K562 (cell line): ENCODE results near the gene GRIA1. TPM values are rescaled to one million over a fixed set of nuclear protein-coding genes. Genes with fewer than 3 reads are reported as not detected.

Experiments used
- ATAC-seq: fragments of 200-7000 bp; cut with Tn5 transposase; 3 replicates; pipeline ENCODE4 v1.9.1; 2020; ENCODE audit warnings: moderate library complexity
- BruUV-seq: library from RNA; stranded (reverse); fragments of 400-500 nt; replicated peaks from 2 replicates; lab custom pipeline; 2021; lab: Mats Ljungman, UMichigan
- CTCF ChIA-PET: fragments of 300-600 bp; formaldehyde crosslinking; extraction: SDS; loops from one replicate; lab custom pipeline; 2021; ENCODE audit warnings: low intra/inter-chr PET ratio; lab: Yijun Ruan, JAX
- POLR2A ChIA-PET: fragments of 300-600, 350-650 bp; sonication (Branson Sonifier 250); formaldehyde crosslinking; extraction: SDS; loops from one replicate; lab custom pipeline; 2021; ENCODE audit warnings: antibody characterized with exemption, inconsistent platforms; lab: Yijun Ruan, JAX
- DNase-seq, 4 experiments: peaks; one replicate each; pipeline versions ENCODE4 v3.0.0 to v3.0.0-alpha.2; 2011 to 2018; ENCODE audit warnings: low spot score in 3 of 4, mixed read lengths in 3 of 4; ENCODE audit errors: extremely low read depth in 1 of 4
- FAIRE-seq: peaks from 2 replicates; lab custom pipeline; 2011; peaks lifted over from hg19 to GRCh38; lab: Jason Lieb, UNC
- H2AFZ ChIP-seq: 2 replicates; pipeline ENCODE4 v1.6.0; 2011; ENCODE audit warnings: low read depth, low read length, control low read depth, inconsistent platforms
- H3K27ac ChIP-seq: fragments of 200-600 bp; 3 replicates; pipeline ENCODE4 v1.8.0; 2011; ENCODE audit warnings: low read depth, mild to moderate bottlenecking, control low read depth, inconsistent platforms, low read length, moderate library complexity, mixed read lengths; ENCODE audit errors: extremely low read depth
- H3K27me3 ChIP-seq, 2 experiments: fragments of 300-600 bp in 1 of 2; 2 replicates in 1 of 2; 3 replicates in 1 of 2; pipeline versions ENCODE4 v1.6.0 to v1.8.0; 2011; ENCODE audit warnings: inconsistent platforms in 2 of 2, low read length in 2 of 2, mild to moderate bottlenecking in 1 of 2, mixed read lengths in 1 of 2, moderate library complexity in 1 of 2; ENCODE audit not compliant: control insufficient read depth in 2 of 2, insufficient read depth in 2 of 2
- H3K36me3 ChIP-seq: fragments of 300-600 bp; 3 replicates; pipeline ENCODE4 v1.8.0; 2011; ENCODE audit warnings: mild to moderate bottlenecking, low read length, inconsistent platforms; ENCODE audit not compliant: control insufficient read depth, insufficient read depth
- H3K4me1 ChIP-seq, 2 experiments: fragments of 200-600 bp in 1 of 2; replicated peaks in 1 of 2; 2 replicates in 1 of 2; 3 replicates in 1 of 2; pipeline versions ENCODE4 v1.5.1 to v1.8.0; 2011; ENCODE audit warnings: inconsistent platforms in 2 of 2, low read length in 2 of 2, mild to moderate bottlenecking in 1 of 2, mixed read lengths in 1 of 2, moderate library complexity in 1 of 2; ENCODE audit not compliant: control insufficient read depth in 2 of 2, insufficient read depth in 2 of 2
- H3K4me2 ChIP-seq: 2 replicates; pipeline ENCODE4 v1.6.1; 2011; ENCODE audit warnings: low read length, control low read depth, inconsistent platforms, mixed read lengths; ENCODE audit not compliant: insufficient read depth
- H3K4me3 ChIP-seq: fragments of 200-600 bp; sonication (generic), shearing (Covaris generic); 2 replicates; pipeline ENCODE4 v1.5.1; 2016; ENCODE audit warnings: control low read depth, inconsistent platforms
- H3K79me2 ChIP-seq: fragments of 200-600 bp; 3 replicates; pipeline ENCODE4 v1.8.0; 2011; ENCODE audit warnings: low read length, inconsistent platforms; ENCODE audit not compliant: control insufficient read depth, insufficient read depth
- H3K9ac ChIP-seq, 2 experiments: 2 replicates each; pipeline versions ENCODE4 v1.6.0 to v1.6.1; 2011; ENCODE audit warnings: low read depth in 2 of 2, low read length in 2 of 2, control low read depth in 1 of 2, inconsistent platforms in 1 of 2, mild to moderate bottlenecking in 1 of 2, mixed read lengths in 1 of 2; ENCODE audit not compliant: insufficient read depth in 1 of 2
- H3K9me1 ChIP-seq: one replicate; pipeline ENCODE4 v1.6.0; 2011; ENCODE audit warnings: inconsistent platforms, mild to moderate bottlenecking, low read length, moderate library complexity; ENCODE audit not compliant: control insufficient read depth, insufficient read depth
- H3K9me3 ChIP-seq: replicated peaks from 2 replicates; pipeline ENCODE4 v1.5.1; 2011; ENCODE audit warnings: low read depth, low read length, inconsistent platforms; ENCODE audit not compliant: control insufficient read depth, insufficient read depth
- H4K20me1 ChIP-seq: replicated peaks from 2 replicates; pipeline ENCODE4 v1.6.1; 2011; ENCODE audit warnings: low read length, inconsistent platforms, mixed read lengths; ENCODE audit not compliant: control insufficient read depth, insufficient read depth
- DACH1 ChIP-seq: fragments of 450-650 bp; IDR thresholded peaks from 2 replicates; pipeline ENCODE4 v1.6.1; 2018; ENCODE audit not compliant: partially characterized antibody
- FOXJ2 ChIP-seq: fragments of 200-800 bp; sonication (Bioruptor generic); IDR thresholded peaks from 2 replicates; pipeline ENCODE4 v1.6.1; 2016; ENCODE audit warnings: missing genetic modification characterization, missing compliant biosample characterization
- HDAC3 ChIP-seq: fragments of 450-650 bp; IDR thresholded peaks from 2 replicates; pipeline ENCODE4 v1.6.1; 2018; ENCODE audit warnings: borderline replicate concordance, mild to moderate bottlenecking, moderate library complexity; ENCODE audit not compliant: partially characterized antibody
- MTA1 ChIP-seq: fragments of 450-650 bp; IDR thresholded peaks from 2 replicates; pipeline ENCODE4 v1.6.1; 2017; ENCODE audit warnings: borderline replicate concordance
- PRMT5 ChIP-seq: sonication (generic); formaldehyde crosslinking; IDR thresholded peaks from 2 replicates; pipeline ENCODE4 v1.5.0; 2020; ENCODE audit warnings: missing genetic modification reagents
- WGBS: fragments of 100-300 bp; shearing (Covaris generic); methylation state at CpG from one replicate; pipeline ENCODE4 v1.1.6; 2016; ENCODE audit warnings: low coverage, mixed read lengths; ENCODE audit not compliant: insufficient coverage; ENCODE audit errors: missing lambda C conversion rate; 5-methylcytosine and 5-hydroxymethylcytosine counted together
- in situ Hi-C: fragments of 300-500 bp; cut with MboI; formaldehyde crosslinking; loops from 4 replicates; pipeline ENCODE4 v1.15.0; 2018; ENCODE audit warnings: inconsistent platforms, mixed read lengths
- intact Hi-C: fragments of 100-400 bp; cut with micrococcal nuclease; formaldehyde crosslinking; loops from 2 replicates; pipeline ENCODE4 v1.14.2; 2022
- polyA plus RNA-seq, 8 experiments: library from polyadenylated mRNA; depleted of rRNA in 4 of 8; stranded (reverse) in 5 of 8; unstranded in 3 of 8; fragments of >200 nt; fragmentation: Nextera tagmentation in 2 of 8; fragmentation: Illumina TruSeq in 1 of 8; extraction: Ambion mirVana in 2 of 8; extraction: Trizol in 1 of 8; gene quantifications; 2 replicates each; pipeline versions ENCODE4 v1.2.1 to v1.2.3, GENCODE V29; 2011 to 2014; ENCODE audit warnings: inconsistent platforms in 1 of 8, missing spikeins in 1 of 8
- total RNA-seq, 7 experiments: library from RNA; depleted of rRNA in 6 of 7; stranded (reverse); fragments of >200 nt in 6 of 7; fragmentation: Illumina TruSeq in 2 of 7; extraction: Trizol in 2 of 7; gene quantifications; 2 replicates each; pipeline versions ENCODE4 v1.2.1 to v1.2.3, GENCODE V29; 2011 to 2021; ENCODE audit warnings: low replicate concordance in 1 of 7
- TF ChIP-seq, protein P1 (sequence below): sonication (generic); formaldehyde crosslinking; IDR thresholded peaks from 2 replicates; pipeline ENCODE4 v1.8.1; 2023; ENCODE audit warnings: mild to moderate bottlenecking, missing genetic modification reagents
- TF ChIP-seq, protein P2 (sequence below), 2 experiments: IDR thresholded peaks; 2 replicates each; pipeline ENCODE4 v1.6.1; 2011; ENCODE audit warnings: borderline replicate concordance in 1 of 2, control low read depth in 1 of 2, low read depth in 1 of 2, low read length in 1 of 2, mild to moderate bottlenecking in 1 of 2, mixed read lengths in 1 of 2, moderate library complexity in 1 of 2; ENCODE audit not compliant: insufficient read depth in 1 of 2, insufficient read length in 1 of 2, poor library complexity in 1 of 2, severe bottlenecking in 1 of 2; ENCODE audit errors: extremely low read depth in 1 of 2
- TF ChIP-seq, protein P3 (sequence below): sonication (generic); formaldehyde crosslinking; IDR thresholded peaks from 2 replicates; pipeline ENCODE4 v1.8.0; 2022; ENCODE audit warnings: missing genetic modification reagents, mild to moderate bottlenecking, borderline replicate concordance
- TF ChIP-seq, protein P4 (sequence below): sonication (generic); formaldehyde crosslinking; IDR thresholded peaks from 2 replicates; pipeline ENCODE4 v1.4.0; 2020; ENCODE audit warnings: mild to moderate bottlenecking, missing genetic modification reagents
- TF ChIP-seq, protein P5 (sequence below): sonication (generic); formaldehyde crosslinking; IDR thresholded peaks from 2 replicates; pipeline ENCODE4 v1.8.0; 2022; ENCODE audit warnings: mild to moderate bottlenecking, missing genetic modification reagents
- TF ChIP-seq, protein P6 (sequence below): fragments of 150-350 bp; conservative IDR thresholded peaks from 2 replicates; pipeline ENCODE4 v1.6.1; 2014; ENCODE audit warnings: low read length

GRIA1 gene
- total and polyA plus RNA-seq, 9 of the 15 experiments (the other 6 are each of a cell fraction or from before 2014, with no cell fraction given): not detected

DNA sequence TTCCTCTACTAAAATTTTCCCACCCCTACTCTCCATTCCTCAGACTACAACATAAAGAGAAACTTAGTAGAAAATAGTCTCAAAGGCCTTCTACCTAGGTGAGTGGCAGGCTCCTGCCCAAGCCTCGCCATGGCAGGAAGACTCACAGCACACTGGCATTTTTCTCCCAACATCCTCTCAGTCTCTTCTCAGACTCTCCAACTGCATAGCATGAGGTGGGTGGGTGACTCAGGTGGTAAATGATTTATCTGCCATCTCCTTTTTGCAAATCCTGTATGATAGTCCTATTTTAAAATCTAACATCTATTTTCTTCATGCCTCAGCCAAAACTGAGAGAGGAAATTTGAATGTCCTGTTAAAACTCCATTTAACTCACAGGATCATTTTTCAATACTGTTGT lies 33.5 kb upstream of the GRIA1 start:
- Histone ChIP-seq H3K9me3 (no peaks in the 10 kb centered on the region), H3K9ac (no peak overlapping the region), H3K4me3 (no peak overlapping the region), H3K79me2 (no peaks in the 10 kb centered on the region), H3K4me1 (no peaks in the 10 kb centered on the region), H3K27ac (no peak overlapping the region), H2AFZ (no peak overlapping the region), H4K20me1 (no peaks in the 10 kb centered on the region), H3K36me3 (no peaks in the 10 kb centered on the region), H3K4me2 (no peak overlapping the region), H3K9me1 (no peaks in the 10 kb centered on the region), H3K27me3 (no peaks in the 10 kb centered on the region)
- DNase-seq (no peak), ATAC-seq (no peak), FAIRE-seq (no peak)
- CTCF ChIA-PET: no interaction called here
- POLR2A ChIA-PET: no interaction called here
- intact Hi-C loops (no loop called here), in situ Hi-C loops (no loop called here)
- WGBS: 0% methylated on average over 1 of the region's 1 CpG
- no TSS peak for BruUV-seq
- TF ChIP-seq, protein P1, sequence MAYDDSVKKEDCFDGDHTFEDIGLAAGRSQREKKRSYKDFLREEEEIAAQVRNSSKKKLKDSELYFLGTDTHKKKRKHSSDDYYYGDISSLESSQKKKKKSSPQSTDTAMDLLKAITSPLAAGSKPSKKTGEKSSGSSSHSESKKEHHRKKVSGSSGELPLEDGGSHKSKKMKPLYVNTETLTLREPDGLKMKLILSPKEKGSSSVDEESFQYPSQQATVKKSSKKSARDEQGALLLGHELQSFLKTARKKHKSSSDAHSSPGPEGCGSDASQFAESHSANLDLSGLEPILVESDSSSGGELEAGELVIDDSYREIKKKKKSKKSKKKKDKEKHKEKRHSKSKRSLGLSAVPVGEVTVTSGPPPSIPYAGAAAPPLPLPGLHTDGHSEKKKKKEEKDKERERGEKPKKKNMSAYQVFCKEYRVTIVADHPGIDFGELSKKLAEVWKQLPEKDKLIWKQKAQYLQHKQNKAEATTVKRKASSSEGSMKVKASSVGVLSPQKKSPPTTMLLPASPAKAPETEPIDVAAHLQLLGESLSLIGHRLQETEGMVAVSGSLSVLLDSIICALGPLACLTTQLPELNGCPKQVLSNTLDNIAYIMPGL (CRISPR knock-in tag): no peak
- TF ChIP-seq, protein P2, sequence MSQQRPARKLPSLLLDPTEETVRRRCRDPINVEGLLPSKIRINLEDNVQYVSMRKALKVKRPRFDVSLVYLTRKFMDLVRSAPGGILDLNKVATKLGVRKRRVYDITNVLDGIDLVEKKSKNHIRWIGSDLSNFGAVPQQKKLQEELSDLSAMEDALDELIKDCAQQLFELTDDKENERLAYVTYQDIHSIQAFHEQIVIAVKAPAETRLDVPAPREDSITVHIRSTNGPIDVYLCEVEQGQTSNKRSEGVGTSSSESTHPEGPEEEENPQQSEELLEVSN (IDR thresholded peaks at IDR 0.05; ENCODE audit: borderline replicate concordance in 1 of 2, extremely low read depth in 1 of 2, insufficient read depth in 1 of 2, insufficient read length in 1 of 2, low read depth in 1 of 2, low read length in 1 of 2, poor library complexity in 1 of 2, severe bottlenecking in 1 of 2): no peak
- TF ChIP-seq, protein P3, sequence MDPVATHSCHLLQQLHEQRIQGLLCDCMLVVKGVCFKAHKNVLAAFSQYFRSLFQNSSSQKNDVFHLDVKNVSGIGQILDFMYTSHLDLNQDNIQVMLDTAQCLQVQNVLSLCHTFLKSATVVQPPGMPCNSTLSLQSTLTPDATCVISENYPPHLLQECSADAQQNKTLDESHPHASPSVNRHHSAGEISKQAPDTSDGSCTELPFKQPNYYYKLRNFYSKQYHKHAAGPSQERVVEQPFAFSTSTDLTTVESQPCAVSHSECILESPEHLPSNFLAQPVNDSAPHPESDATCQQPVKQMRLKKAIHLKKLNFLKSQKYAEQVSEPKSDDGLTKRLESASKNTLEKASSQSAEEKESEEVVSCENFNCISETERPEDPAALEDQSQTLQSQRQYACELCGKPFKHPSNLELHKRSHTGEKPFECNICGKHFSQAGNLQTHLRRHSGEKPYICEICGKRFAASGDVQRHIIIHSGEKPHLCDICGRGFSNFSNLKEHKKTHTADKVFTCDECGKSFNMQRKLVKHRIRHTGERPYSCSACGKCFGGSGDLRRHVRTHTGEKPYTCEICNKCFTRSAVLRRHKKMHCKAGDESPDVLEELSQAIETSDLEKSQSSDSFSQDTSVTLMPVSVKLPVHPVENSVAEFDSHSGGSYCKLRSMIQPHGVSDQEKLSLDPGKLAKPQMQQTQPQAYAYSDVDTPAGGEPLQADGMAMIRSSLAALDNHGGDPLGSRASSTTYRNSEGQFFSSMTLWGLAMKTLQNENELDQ (CRISPR knock-in tag): no peak
- TF ChIP-seq FOXJ2 (tag) (no peak), DACH1 (no peak), MTA1 (no peak), HDAC3 (no peak), PRMT5 (no peak)
- TF ChIP-seq, protein P4, sequence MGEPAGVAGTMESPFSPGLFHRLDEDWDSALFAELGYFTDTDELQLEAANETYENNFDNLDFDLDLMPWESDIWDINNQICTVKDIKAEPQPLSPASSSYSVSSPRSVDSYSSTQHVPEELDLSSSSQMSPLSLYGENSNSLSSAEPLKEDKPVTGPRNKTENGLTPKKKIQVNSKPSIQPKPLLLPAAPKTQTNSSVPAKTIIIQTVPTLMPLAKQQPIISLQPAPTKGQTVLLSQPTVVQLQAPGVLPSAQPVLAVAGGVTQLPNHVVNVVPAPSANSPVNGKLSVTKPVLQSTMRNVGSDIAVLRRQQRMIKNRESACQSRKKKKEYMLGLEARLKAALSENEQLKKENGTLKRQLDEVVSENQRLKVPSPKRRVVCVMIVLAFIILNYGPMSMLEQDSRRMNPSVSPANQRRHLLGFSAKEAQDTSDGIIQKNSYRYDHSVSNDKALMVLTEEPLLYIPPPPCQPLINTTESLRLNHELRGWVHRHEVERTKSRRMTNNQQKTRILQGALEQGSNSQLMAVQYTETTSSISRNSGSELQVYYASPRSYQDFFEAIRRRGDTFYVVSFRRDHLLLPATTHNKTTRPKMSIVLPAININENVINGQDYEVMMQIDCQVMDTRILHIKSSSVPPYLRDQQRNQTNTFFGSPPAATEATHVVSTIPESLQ (CRISPR knock-in tag): no peak
- TF ChIP-seq, protein P5, sequence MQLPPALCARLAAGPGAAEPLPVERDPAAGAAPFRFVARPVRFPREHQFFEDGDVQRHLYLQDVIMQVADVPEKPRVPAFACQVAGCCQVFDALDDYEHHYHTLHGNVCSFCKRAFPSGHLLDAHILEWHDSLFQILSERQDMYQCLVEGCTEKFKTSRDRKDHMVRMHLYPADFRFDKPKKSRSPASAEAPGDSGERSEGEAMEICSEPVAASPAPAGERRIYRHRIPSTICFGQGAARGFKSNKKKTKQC: no peak
- TF ChIP-seq, protein P6, sequence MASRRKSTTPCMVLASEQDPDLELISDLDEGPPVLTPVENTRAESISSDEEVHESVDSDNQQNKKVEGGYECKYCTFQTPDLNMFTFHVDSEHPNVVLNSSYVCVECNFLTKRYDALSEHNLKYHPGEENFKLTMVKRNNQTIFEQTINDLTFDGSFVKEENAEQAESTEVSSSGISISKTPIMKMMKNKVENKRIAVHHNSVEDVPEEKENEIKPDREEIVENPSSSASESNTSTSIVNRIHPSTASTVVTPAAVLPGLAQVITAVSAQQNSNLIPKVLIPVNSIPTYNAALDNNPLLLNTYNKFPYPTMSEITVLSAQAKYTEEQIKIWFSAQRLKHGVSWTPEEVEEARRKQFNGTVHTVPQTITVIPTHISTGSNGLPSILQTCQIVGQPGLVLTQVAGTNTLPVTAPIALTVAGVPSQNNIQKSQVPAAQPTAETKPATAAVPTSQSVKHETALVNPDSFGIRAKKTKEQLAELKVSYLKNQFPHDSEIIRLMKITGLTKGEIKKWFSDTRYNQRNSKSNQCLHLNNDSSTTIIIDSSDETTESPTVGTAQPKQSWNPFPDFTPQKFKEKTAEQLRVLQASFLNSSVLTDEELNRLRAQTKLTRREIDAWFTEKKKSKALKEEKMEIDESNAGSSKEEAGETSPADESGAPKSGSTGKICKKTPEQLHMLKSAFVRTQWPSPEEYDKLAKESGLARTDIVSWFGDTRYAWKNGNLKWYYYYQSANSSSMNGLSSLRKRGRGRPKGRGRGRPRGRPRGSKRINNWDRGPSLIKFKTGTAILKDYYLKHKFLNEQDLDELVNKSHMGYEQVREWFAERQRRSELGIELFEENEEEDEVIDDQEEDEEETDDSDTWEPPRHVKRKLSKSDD: no peak
